Endodermal cell (in vitro differentiated cells): Measurements from ENCODE around the gene CCDC33. TPM values are rescaled to one million over a fixed set of nuclear protein-coding genes. Genes with fewer than 3 reads are reported as not detected.
A peak's percentile ranks its signal among the peaks of the same experiment; 100 is the strongest.

Source experiments
- DNase-seq: peaks from one replicate; pipeline ENCODE4 v3.0.0-alpha.2; 2017
- H3K27ac ChIP-seq: 2 replicates; pipeline ENCODE4 v1.5.1; 2013; ENCODE audit warnings: mild to moderate bottlenecking, low read depth, low read length, moderate library complexity
- H3K27me3 ChIP-seq: 2 replicates; pipeline ENCODE4 v1.6.1; 2013; ENCODE audit warnings: mild to moderate bottlenecking, low read length, moderate library complexity; ENCODE audit not compliant: insufficient read depth, control insufficient read depth, poor library complexity, severe bottlenecking
- H3K36me3 ChIP-seq: 2 replicates; pipeline ENCODE4 v1.7.0; 2013; ENCODE audit warnings: mild to moderate bottlenecking, low read length, moderate library complexity; ENCODE audit not compliant: control insufficient read depth, insufficient read depth
- H3K4me1 ChIP-seq: one replicate; pipeline ENCODE4 v1.7.0; 2013; ENCODE audit warnings: low read length; ENCODE audit not compliant: control insufficient read depth, insufficient read depth
- H3K4me3 ChIP-seq: 2 replicates; pipeline ENCODE4 v1.5.1; 2013; ENCODE audit warnings: mild to moderate bottlenecking, low read length, moderate library complexity
- H3K9ac ChIP-seq: 2 replicates; pipeline ENCODE4 v1.6.1; 2013; ENCODE audit warnings: mild to moderate bottlenecking, low read length, moderate library complexity; ENCODE audit not compliant: poor library complexity, severe bottlenecking; ENCODE audit errors: extremely low read depth
- H3K9me3 ChIP-seq: 2 replicates; pipeline ENCODE4 v1.6.1; 2013; ENCODE audit warnings: mild to moderate bottlenecking, low read length, moderate library complexity; ENCODE audit not compliant: control insufficient read depth
- H3K27ac Mint-ChIP-seq: 2 replicates; pipeline ENCODE4 v1.8.0; 2020; ENCODE audit warnings: mixed read lengths
- H3K27me3 Mint-ChIP-seq: 2 replicates; pipeline ENCODE4 v1.8.0; 2021; ENCODE audit warnings: mild to moderate bottlenecking, mixed read lengths; ENCODE audit not compliant: insufficient read depth
- H3K36me3 Mint-ChIP-seq: 2 replicates; pipeline ENCODE4 v1.8.0; 2020; ENCODE audit warnings: low read depth, mixed read lengths
- H3K4me1 Mint-ChIP-seq: 2 replicates; pipeline ENCODE4 v1.8.0; 2020; ENCODE audit warnings: mixed read lengths
- H3K4me3 Mint-ChIP-seq: 2 replicates; pipeline ENCODE4 v1.8.0; 2020; ENCODE audit warnings: mild to moderate bottlenecking, moderate library complexity, mixed read lengths
- H3K9me3 Mint-ChIP-seq: 2 replicates; pipeline ENCODE4 v1.8.0; 2020; ENCODE audit warnings: mild to moderate bottlenecking, mixed read lengths
- CTCF ChIP-seq: fragments of 200-600 bp; sonication (generic); conservative IDR thresholded peaks from 2 replicates; pipeline ENCODE4 v1.5.0; 2021; ENCODE audit warnings: antibody characterized with exemption, mild to moderate bottlenecking
- WGBS, 2 experiments: methylation state at CpG; one replicate each; pipeline versions ENCODE4 v1.1.5 to v1.1.7; 2013; ENCODE audit warnings: missing lambda C conversion rate in 2 of 2, mixed read lengths in 1 of 2; ENCODE audit not compliant: insufficient coverage in 1 of 2, insufficient read length in 1 of 2; 5-methylcytosine and 5-hydroxymethylcytosine counted together
- total RNA-seq, 2 donors: library from RNA; stranded (reverse); fragmentation: NEBNext Ultra II Directional in 1 of 2; extraction: Animal tissue kit (Norgen Biotek cat#: 25700) in 1 of 2; gene quantifications; 2 replicates in 1 of 2; 3 replicates in 1 of 2; pipeline ENCODE4 v1.2.1, GENCODE V29; 2021

CCDC33 gene
- total RNA-seq, 2 donors from 2014 or later: 2.8 to 3.5 TPM

GRCh38 chr15:74240897-74241614 is 4.9 kb downstream of the CCDC33 start:
- Mint-ChIP-seq H3K4me1 (peaks cover 52% of the 10 kb centered on the region), H3K27me3 (no peaks in the 10 kb centered on the region), H3K36me3 (no peaks in the 10 kb centered on the region), H3K9me3 (no peaks in the 10 kb centered on the region), H3K27ac (no peak overlapping the region), H3K4me3 (no peak overlapping the region)
- Histone ChIP-seq H3K27ac (no peak overlapping the region), H3K9me3 (no peaks in the 10 kb centered on the region), H3K4me3 (no peak overlapping the region), H3K27me3 (no peaks in the 10 kb centered on the region), H3K9ac (no peak overlapping the region), H3K4me1 (peaks cover 18% of the 10 kb centered on the region), H3K36me3 (no peaks in the 10 kb centered on the region)
- 65 to 70% methylated on average over 3 to 4 of the region's 4 CpGs for WGBS, 2 experiments
- TF ChIP-seq CTCF: no peak
- DNase-seq: peak; percentile 74

- H3K27me3 Mint-ChIP-seq: no peaks in the 10 kb centered on the region
- 33 to 49% methylated on average over 3 to 11 of the region's 11 CpGs for WGBS, 2 experiments
- no peak overlapping the region for H3K9ac ChIP-seq
Observed at GRCh38 chr15:74242441-74243185, 6.5 kb downstream of the CCDC33 start.

GRCh38 chr15:74243431-74243830 is 7.3 kb downstream of the CCDC33 start:
- Histone ChIP-seq H3K4me3 (no peak overlapping the region), H3K4me1 (peaks cover 18% of the 10 kb centered on the region), H3K9me3 (no peaks in the 10 kb centered on the region), H3K9ac (no peak overlapping the region), H3K36me3 (no peaks in the 10 kb centered on the region), H3K27me3 (no peaks in the 10 kb centered on the region), H3K27ac (no peak overlapping the region)
- peaks cover 58% of the 10 kb centered on the region for H3K4me1 Mint-ChIP-seq
- no peak overlapping the region for H3K27ac Mint-ChIP-seq
- no peak overlapping the region for H3K4me3 Mint-ChIP-seq
- TF ChIP-seq CTCF: no peak
- no peak for DNase-seq
- WGBS, 2 experiments: 79 to 83% methylated on average over 7 of the region's 7 CpGs
- H3K36me3 Mint-ChIP-seq: no peaks in the 10 kb centered on the region
- H3K27me3 Mint-ChIP-seq: no peaks in the 10 kb centered on the region
- no peaks in the 10 kb centered on the region for H3K9me3 Mint-ChIP-seq

More at GRCh38 chr15:74242441-74243185, 6.5 kb downstream of the CCDC33 start:
- peak overlapping the region; percentile 79 for H3K27ac Mint-ChIP-seq
- no peaks in the 10 kb centered on the region for H3K27me3 ChIP-seq
- H3K4me3 Mint-ChIP-seq: no peak overlapping the region
- no peaks in the 10 kb centered on the region for H3K9me3 Mint-ChIP-seq
- DNase-seq: peak; percentile 69
- no peaks in the 10 kb centered on the region for H3K9me3 ChIP-seq
- TF ChIP-seq CTCF: no peak
- no peak overlapping the region for H3K4me3 ChIP-seq
- peaks cover 18% of the 10 kb centered on the region for H3K4me1 ChIP-seq
- H3K27ac ChIP-seq: no peak overlapping the region
- no peaks in the 10 kb centered on the region for H3K36me3 Mint-ChIP-seq
- no peaks in the 10 kb centered on the region for H3K36me3 ChIP-seq
- H3K4me1 Mint-ChIP-seq: peaks cover 58% of the 10 kb centered on the region
